Measurements from ENCODE around the gene MCHR1. TPM values are rescaled to one million over a fixed set of nuclear protein-coding genes. Genes with fewer than 3 reads are reported as not detected.
A peak's percentile ranks its signal among the peaks of the same experiment; 100 is the strongest.

Gene MCHR1, protein sequence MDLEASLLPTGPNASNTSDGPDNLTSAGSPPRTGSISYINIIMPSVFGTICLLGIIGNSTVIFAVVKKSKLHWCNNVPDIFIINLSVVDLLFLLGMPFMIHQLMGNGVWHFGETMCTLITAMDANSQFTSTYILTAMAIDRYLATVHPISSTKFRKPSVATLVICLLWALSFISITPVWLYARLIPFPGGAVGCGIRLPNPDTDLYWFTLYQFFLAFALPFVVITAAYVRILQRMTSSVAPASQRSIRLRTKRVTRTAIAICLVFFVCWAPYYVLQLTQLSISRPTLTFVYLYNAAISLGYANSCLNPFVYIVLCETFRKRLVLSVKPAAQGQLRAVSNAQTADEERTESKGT
- 1.5 TPM in 1 of 2 replicates, not detected in the other for total RNA-seq (2011; cell fraction: chromatin; rRNA removed; ENCODE audit: low replicate concordance)
- total RNA-seq (2011; cell fraction: nucleolus; rRNA removed): 0.26 and 1.2 TPM in 2 replicates
- 0.22 TPM in 1 of 2 replicates, not detected in the other for total RNA-seq (2011; cell fraction: nucleoplasm; rRNA removed)
- total RNA-seq (2014; rRNA removed): not detected in 2 replicates
- total RNA-seq (2014; rRNA removed; fragmentation: Illumina TruSeq; extraction: Trizol): not detected in 2 replicates
- total RNA-seq (2015; rRNA removed; fragmentation: Illumina TruSeq; extraction: Trizol): not detected in 2 replicates
- total RNA-seq (2021): not detected in 2 replicates
- 0.31 and 0.50 TPM in 2 replicates for polyA plus RNA-seq (2011; rRNA removed)
- polyA plus RNA-seq (2011; cell fraction: cytosol; rRNA removed): 0.47 and 0.81 TPM in 2 replicates
- 0.25 and 0.57 TPM in 2 replicates for polyA plus RNA-seq (2011; cell fraction: nucleus; rRNA removed)
- 0.03 and 0.20 TPM in 2 replicates for polyA plus RNA-seq (2012)
- polyA plus RNA-seq (2014; fragmentation: Illumina TruSeq; extraction: Trizol): not detected in 2 replicates
- under 1 TPM in 1 of 2 experiments, not detected in 1; 0.03 TPM for polyA plus RNA-seq (2014; fragmentation: Nextera tagmentation; extraction: Ambion mirVana)
- polyA plus RNA-seq (2014; rRNA removed): not detected in 2 replicates
- 0.09 and 2.6 TPM in 2 replicates for polyA minus RNA-seq (2011; rRNA and poly(A)+ RNA removed)
- 1.7 TPM in 1 of 2 replicates, not detected in the other for polyA minus RNA-seq (2011; cell fraction: cytosol; rRNA and poly(A)+ RNA removed)
- not detected in 2 replicates for polyA minus RNA-seq (2011; cell fraction: nucleus; rRNA and poly(A)+ RNA removed)
- Bru-seq, nascent RNA: not detected
- not detected for BruChase-seq, experiment 1, labeled RNA remaining after a 2-hour chase
- not detected for BruChase-seq, experiment 2, labeled RNA remaining after a 6-hour chase
- long read RNA-seq, experiment 1: 0 reads
- long read RNA-seq, experiment 2: 0 reads
- long read RNA-seq, experiment 3: 0 reads

DNA sequence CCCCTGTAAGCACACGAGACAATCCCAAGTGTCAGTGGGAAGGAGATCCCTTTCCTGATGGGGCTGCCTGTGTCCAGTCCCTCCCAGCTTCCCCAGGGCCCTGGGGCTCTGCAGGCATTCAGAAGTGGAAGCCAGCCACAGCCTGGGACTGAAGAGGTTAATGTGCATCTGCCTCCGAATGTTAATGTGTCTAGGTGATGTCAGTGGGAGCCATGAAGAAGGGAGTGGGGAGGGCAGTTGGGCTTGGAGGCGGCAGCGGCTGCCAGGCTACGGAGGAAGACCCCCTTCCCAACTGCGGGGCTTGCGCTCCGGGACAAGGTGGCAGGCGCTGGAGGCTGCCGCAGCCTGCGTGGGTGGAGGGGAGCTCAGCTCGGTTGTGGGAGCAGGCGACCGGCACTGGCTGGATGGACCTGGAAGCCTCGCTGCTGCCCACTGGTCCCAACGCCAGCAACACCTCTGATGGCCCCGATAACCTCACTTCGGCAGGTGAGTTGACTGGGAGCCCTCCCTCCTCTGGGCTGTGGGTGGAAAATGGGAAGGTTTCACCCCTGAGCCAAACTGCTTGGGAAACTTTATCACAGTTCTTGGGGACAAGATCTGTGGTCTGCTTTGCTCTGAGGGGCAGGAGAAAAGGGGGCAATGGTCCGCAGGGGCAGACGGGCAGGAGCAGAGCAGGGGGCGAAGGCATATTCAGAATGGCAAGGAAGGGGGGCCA lies at the start of gene MCHR1:
TSS of gene MCHR1 (plus strand) at position 236 of the 715 bp plus-strand sequence. CDS start at position 405, 169 bp downstream.
- in situ Hi-C loops (cut with MboI): no loop called here
- peak in 2 of 4 experiments; percentile 23 to 29 for DNase-seq (ENCODE audit: extremely low read depth in 1 of 4, low spot score in 3 of 4)
- Histone ChIP-seq H3K27ac (ENCODE audit: extremely low read depth, low read depth, low read length) (no peak within 1 kb of the TSS), H4K20me1 (replicated peaks; ENCODE audit: control insufficient read depth, insufficient read depth, low read length) (no peaks in the 10 kb centered on the region), H3K4me1 (replicated peaks in 1 of 2; ENCODE audit: control insufficient read depth in 2 of 2, insufficient read depth in 2 of 2, low read length in 2 of 2) (peaks cover 0 to 13% of the 10 kb centered on the region in 2 experiments; a peak in 3 of 5 replicates), H3K4me3 (no peak within 1 kb of the TSS), H3K79me2 (ENCODE audit: control insufficient read depth, insufficient read depth, low read length) (no peaks in the 10 kb centered on the region), H3K4me2 (ENCODE audit: insufficient read depth, low read length) (0 out of 2 replicates have a peak within 1 kb of the TSS, but pooled peaks have one; percentile 12), H3K9me3 (replicated peaks; ENCODE audit: control insufficient read depth, insufficient read depth, low read depth, low read length) (no peaks in the 10 kb centered on the region), H2AFZ (ENCODE audit: low read depth, low read length) (no peak within 1 kb of the TSS; the same call in 1 of the 2 replicates), H3K9me1 (ENCODE audit: control insufficient read depth, insufficient read depth, low read length) (no peaks in the 10 kb centered on the region), H3K9ac (ENCODE audit: insufficient read depth in 1 of 2, low read depth in 2 of 2, low read length in 2 of 2) (peak within 1 kb of the TSS in 1 of 2 experiments; percentile 45; a peak in 1 of 4 replicates), H3K36me3 (ENCODE audit: control insufficient read depth, insufficient read depth, low read length) (no peaks in the 10 kb centered on the region), H3K27me3 (ENCODE audit: control insufficient read depth in 2 of 2, insufficient read depth in 2 of 2, low read length in 2 of 2) (peaks cover 6 to 35% of the 10 kb centered on the region in 2 experiments; a peak in 4 of 5 replicates)
- no peak for ATAC-seq
- intact Hi-C loops (cut with micrococcal nuclease): no loop called here
- no peak for TF ChIP-seq ZNF778 (CRISPR knock-in tag; IDR thresholded peaks at IDR 0.05)
- no peak for TF ChIP-seq ZNF785 (CRISPR knock-in tag; IDR thresholded peaks at IDR 0.05)
- TF ChIP-seq EGR1 (conservative IDR thresholded peaks at IDR 0.05): peak; percentile 71
- BruUV-seq (replicated peaks): no TSS peak
- FAIRE-seq: no peak
- WGBS (ENCODE audit: insufficient coverage, low coverage, missing lambda C conversion rate): 8% methylated on average over 16 of the region's 21 CpGs
- POLR2A ChIA-PET: no interaction called here
- CTCF ChIA-PET (ENCODE audit: low intra/inter-chr PET ratio): no interaction called here

Data from K562 (cell line).